ENCODE measurements around the gene PPP1R37. TPM values are rescaled to one million over a fixed set of nuclear protein-coding genes. Genes with fewer than 3 reads are reported as not detected.

PPP1R37 gene
- total RNA-seq, 4 donors from 2014 or later, result 34.9 to 59.7 (median 42.9) TPM

GRCh38 chr19:45110851-45111266 lies 17.9 kb downstream of the PPP1R37 start:
- H3K9me3 ChIP-seq, result no peaks in the 10 kb centered on the region
- DNase-seq, result no peak
- H3K36me3 ChIP-seq, result no peaks in the 10 kb centered on the region
- TF ChIP-seq POLR2A (IDR thresholded peaks at IDR 0.05), result no peak
- no peak for TF ChIP-seq CTCF (IDR thresholded peaks at IDR 0.05)
- peaks cover 0 to 35% of the 10 kb centered on the region in 2 donors for H3K4me1 ChIP-seq
- H3K4me3 ChIP-seq (replicated peaks in 1 of 3), result no peak overlapping the region
- 83 to 98% methylated on average over 5 of the region's 5 CpGs for WGBS, 2 donors
- no peak overlapping the region for H3K27ac ChIP-seq
- intact Hi-C loops (cut with DNase I), result no loop called here
- no peaks in the 10 kb centered on the region for H3K27me3 ChIP-seq

- H3K4me3 ChIP-seq (replicated peaks in 1 of 3), result no peak overlapping the region
- intact Hi-C loops (cut with DNase I), result no loop called here
- H3K36me3 ChIP-seq, result no peaks in the 10 kb centered on the region
- no peaks in the 10 kb centered on the region for H3K27me3 ChIP-seq
- no peak overlapping the region for H3K27ac ChIP-seq
- no peak for DNase-seq
- 87 to 94% methylated on average over 9 to 11 of the region's 11 CpGs for WGBS, 2 donors
- peaks cover 0 to 38% of the 10 kb centered on the region in 2 donors for H3K4me1 ChIP-seq
- no peak for TF ChIP-seq CTCF (IDR thresholded peaks at IDR 0.05)
- TF ChIP-seq POLR2A (IDR thresholded peaks at IDR 0.05), result no peak
- H3K9me3 ChIP-seq, result no peaks in the 10 kb centered on the region
Measured at GRCh38 chr19:45112111-45112827, 19.3 kb downstream of the PPP1R37 start.

- no peak overlapping the region for H3K27ac ChIP-seq
- intact Hi-C loops (cut with DNase I), result no loop called here
- no peaks in the 10 kb centered on the region for H3K27me3 ChIP-seq
- WGBS, 2 donors, result 72 to 75% methylated on average over 5 to 9 of the region's 9 CpGs
- TF ChIP-seq CTCF (IDR thresholded peaks at IDR 0.05), result no peak
- TF ChIP-seq POLR2A (IDR thresholded peaks at IDR 0.05), result no peak
- no peak for DNase-seq
- no peaks in the 10 kb centered on the region for H3K9me3 ChIP-seq
- H3K36me3 ChIP-seq, result no peaks in the 10 kb centered on the region
- H3K4me3 ChIP-seq (replicated peaks in 1 of 3), result no peak overlapping the region
- H3K4me1 ChIP-seq, result peaks cover 0 to 52% of the 10 kb centered on the region in 2 donors
Measured at GRCh38 chr19:45113628-45114027, 20.6 kb downstream of the PPP1R37 start.

GRCh38 chr19:45114116-45114515 lies 21.1 kb downstream of the PPP1R37 start:
- Histone ChIP-seq H3K4me3 (replicated peaks in 1 of 3) (no peak overlapping the region), H3K27me3 (no peaks in the 10 kb centered on the region), H3K9me3 (no peaks in the 10 kb centered on the region), H3K36me3 (no peaks in the 10 kb centered on the region), H3K4me1 (peaks cover 0 to 56% of the 10 kb centered on the region in 2 donors), H3K27ac (no peak overlapping the region)
- TF ChIP-seq CTCF (IDR thresholded peaks at IDR 0.05) (no peak), POLR2A (IDR thresholded peaks at IDR 0.05) (no peak)
- WGBS, 2 donors, result 76 to 100% methylated on average over 1 to 4 of the region's 4 CpGs
- DNase-seq, result no peak
- intact Hi-C loops (cut with DNase I), result no loop called here

GRCh38 chr19:45115809-45116615 lies 23.0 kb downstream of the PPP1R37 start:
- intact Hi-C loops (cut with DNase I), result no loop called here

More at GRCh38 chr19:45115809-45116615, 23.0 kb downstream of the PPP1R37 start:
- no peaks in the 10 kb centered on the region for H3K36me3 ChIP-seq
- H3K4me1 ChIP-seq, result peaks cover 0 to 63% of the 10 kb centered on the region in 2 donors
- no peak for TF ChIP-seq POLR2A (IDR thresholded peaks at IDR 0.05)
- TF ChIP-seq CTCF (IDR thresholded peaks at IDR 0.05), result no peak
- H3K27ac ChIP-seq, result no peak overlapping the region
- no peaks in the 10 kb centered on the region for H3K9me3 ChIP-seq
- H3K27me3 ChIP-seq, result no peaks in the 10 kb centered on the region
- WGBS, 2 donors, result 93% methylated on average over 17 of the region's 21 CpGs
- DNase-seq, result no peak
- no peak overlapping the region for H3K4me3 ChIP-seq (replicated peaks in 1 of 3)

Measured in thyroid gland (tissue), 4 donors.